Prostate gland (tissue), 2 donors: ENCODE data around the gene OR1J1.

Experiments used
- CTCF ChIP-seq, 4 experiments: fragments of 200-600 bp in 2 of 4; fragments of 450-650 bp in 2 of 4; sonication (generic) in 2 of 4; IDR thresholded peaks; 1 replicate in 3 of 4; 2 replicates in 1 of 4; pipeline ENCODE4 v1.5.1; 2016 to 2019; ENCODE audit warnings: antibody characterized with exemption in 4 of 4, mild to moderate bottlenecking in 2 of 4, moderate library complexity in 2 of 4
- POLR2A ChIP-seq: fragments of 450-650 bp; IDR thresholded peaks from one replicate; pipeline ENCODE4 v1.6.1; 2016; ENCODE audit warnings: antibody characterized with exemption, mild to moderate bottlenecking
- POLR2AphosphoS5 ChIP-seq: sonication (generic); formaldehyde crosslinking; IDR thresholded peaks from one replicate; pipeline ENCODE4 v1.6.1; 2017; ENCODE audit warnings: antibody characterized with exemption

DNA sequence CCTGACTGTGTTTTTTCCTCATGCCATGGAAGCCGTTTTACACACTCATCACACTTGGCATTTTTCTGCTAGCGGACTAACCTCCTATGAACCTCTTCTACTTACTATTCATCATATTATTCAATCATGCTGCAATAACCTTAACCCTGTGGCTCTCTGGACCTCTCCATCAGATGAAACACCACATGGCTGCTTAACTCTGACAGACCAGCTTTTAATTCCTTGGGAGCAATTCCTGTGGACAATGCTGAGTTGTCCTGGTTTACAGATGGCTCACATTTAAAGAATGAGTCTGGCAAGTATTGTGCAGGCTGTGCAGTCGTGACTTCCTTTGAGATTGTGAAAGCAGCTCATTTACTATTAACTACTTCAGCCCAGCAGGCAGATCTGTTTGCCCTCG is 9.0 kb downstream of the OR1J1 start:
- TF ChIP-seq CTCF (IDR thresholded peaks at IDR 0.05) (no peak), POLR2AphosphoS5 (no peak), POLR2A (no peak)
